ENCODE results near the gene PHOX2A.

- TF ChIP-seq CTCF (conservative IDR thresholded peaks at IDR 0.05; ENCODE audit: low read length) (no peak), EZH2phosphoT487 (IDR thresholded peaks at IDR 0.05; ENCODE audit: borderline replicate concordance) (no peak)
Measured at GRCh38 chr11:72202571-72202970, 41.4 kb downstream of the PHOX2A start.

Measured in Loucy (cell line).